HPDE6-E6E7 (cell line): Measurements from ENCODE around the gene SSR1.

ENCODE experiments used
- DNase-seq: peaks from one replicate; pipeline ENCODE4 v3.0.0; 2011; ENCODE audit warnings: missing footprints; ENCODE audit errors: extremely low spot score

Gene SSR1

GRCh38 chr6:7258231-7258763 lies 54.7 kb downstream of the SSR1 start:
- no peak for DNase-seq

GRCh38 chr6:7257521-7258230 lies 55.3 kb downstream of the SSR1 start:
- DNase-seq: no peak

- DNase-seq: no peak
These were observed 56.2 kb downstream of the SSR1 start for GRCh38 chr6:7256785-7257184.

DNA sequence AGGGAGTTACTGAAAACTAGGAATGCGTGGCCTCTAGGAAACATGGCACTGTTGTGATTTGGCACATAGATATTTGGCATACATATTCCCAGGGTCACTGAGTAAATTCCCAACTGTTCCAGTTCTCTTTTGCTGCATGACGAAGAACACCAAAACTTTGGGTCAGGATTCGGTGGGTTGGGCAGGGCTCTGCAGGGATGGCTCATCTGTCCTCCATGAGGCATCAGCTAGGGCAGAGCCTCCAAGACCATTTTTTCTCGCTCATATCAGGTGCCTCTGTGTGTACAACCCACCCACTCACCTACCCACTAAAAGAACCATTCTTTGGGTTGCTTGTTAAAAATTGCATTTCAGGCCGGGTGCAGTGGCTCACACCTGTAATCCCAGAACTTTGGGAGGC lies 57.1 kb downstream of the SSR1 start:
- DNase-seq: no peak

DNA sequence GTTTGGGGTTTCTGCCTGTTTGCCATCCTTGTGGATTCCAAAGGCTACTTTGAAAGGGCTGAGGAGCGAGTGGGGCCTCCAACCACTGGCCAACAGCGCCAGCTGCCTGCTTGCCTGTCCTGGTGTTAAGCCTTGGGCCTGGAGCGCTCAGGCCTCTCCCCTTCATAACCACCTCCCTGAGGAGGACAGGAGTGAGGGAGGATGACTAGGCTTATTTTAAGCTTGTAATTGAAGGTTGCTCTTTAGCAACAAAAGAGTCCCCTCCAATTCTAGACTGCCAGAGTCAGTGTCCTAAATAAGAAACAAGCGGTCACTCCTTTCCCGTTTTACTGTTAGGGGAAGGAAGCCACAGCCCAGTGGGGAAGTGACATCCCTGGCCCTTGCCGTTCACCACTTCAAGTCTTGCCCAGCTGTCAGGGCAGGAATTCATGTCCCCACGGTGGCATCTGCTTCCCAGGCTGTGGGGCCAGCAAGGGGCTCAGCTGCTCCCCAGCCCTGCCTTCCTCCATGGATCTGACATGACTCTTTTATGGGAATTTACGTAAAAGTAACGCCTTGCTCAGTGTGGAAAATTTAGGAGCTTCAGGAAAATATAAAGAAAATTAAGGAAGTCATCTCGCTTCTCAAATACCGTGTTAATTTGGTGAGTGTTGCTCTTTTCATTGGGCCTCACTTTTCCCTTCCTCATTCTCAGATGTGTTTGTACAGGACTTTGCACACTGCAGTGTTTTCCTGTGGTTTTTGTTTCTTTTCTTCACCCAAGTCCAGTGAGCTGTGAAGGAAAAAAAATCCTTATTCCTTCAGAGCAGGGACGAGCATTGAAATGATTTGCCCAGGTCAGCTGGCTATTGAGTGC lies 57.8 kb downstream of the SSR1 start:
- DNase-seq: no peak

DNA sequence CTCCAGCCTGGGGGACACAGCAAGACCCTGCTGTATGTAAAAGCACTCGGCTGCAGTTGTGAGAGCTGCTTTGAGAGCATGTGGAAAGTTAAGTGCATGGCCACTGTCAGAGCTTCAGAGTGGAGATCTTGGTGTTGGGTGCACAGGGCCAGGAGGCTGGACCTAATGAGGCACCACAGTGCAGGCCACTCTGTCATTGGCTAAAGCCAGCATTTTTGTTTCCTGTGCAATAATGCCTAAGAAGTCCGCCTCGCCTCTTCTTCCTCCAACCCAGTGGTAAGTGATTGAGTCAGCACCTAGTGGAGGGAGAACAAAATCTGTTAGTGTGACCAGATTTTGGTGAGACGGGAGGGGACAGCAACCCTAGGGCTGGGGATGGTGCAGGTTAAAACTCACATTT lies 60.6 kb downstream of the SSR1 start:
- no peak for DNase-seq

DNA sequence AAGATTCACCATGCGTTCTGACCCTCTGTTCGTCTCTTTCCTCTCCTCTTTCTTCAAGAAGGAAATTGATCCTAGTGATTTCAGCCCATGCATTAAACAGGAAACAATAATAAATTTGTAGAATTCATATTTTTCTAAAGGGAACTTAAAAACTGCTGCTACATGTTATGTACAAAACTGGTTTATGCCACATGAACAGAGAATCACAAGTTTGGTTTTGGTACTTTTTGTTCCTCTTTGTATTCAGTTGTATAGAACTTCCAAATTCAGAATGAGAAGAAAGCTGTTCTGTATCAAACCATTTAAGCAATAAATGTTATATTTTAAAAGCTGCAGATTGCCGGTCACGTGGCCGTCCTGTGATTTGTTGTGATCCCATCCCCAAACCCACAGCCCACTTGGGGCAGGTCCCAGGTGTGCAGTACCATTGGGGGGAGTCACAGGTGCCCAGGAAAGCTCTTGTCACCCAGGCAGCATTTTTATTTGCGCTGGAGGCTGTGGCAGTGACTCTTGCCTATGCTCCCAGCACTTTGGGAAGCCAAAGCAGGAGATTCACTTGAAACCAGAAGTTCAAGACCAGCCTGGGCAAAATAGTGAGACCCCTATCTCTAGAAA lies 61.2 kb downstream of the SSR1 start:
- no peak for DNase-seq

DNA sequence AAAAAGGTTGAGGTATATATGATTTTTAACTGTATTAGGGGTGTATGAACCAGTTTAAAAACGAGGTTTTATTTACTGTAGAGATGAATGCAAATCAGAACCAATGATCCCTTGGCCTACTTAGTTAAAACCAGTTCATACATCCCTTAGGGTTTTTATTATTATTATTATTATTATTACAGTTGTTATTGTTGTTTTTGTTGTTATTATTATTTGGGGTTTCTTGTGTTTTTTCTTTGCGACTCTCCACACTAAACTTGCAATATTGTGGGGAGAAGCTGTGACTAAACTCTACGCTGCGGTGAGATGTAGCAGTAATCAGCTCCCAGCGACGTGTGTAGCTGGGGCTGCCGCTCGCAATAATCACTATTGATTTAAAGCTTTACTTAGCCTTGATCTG lies 62.2 kb downstream of the SSR1 start:
- no peak for DNase-seq

DNA sequence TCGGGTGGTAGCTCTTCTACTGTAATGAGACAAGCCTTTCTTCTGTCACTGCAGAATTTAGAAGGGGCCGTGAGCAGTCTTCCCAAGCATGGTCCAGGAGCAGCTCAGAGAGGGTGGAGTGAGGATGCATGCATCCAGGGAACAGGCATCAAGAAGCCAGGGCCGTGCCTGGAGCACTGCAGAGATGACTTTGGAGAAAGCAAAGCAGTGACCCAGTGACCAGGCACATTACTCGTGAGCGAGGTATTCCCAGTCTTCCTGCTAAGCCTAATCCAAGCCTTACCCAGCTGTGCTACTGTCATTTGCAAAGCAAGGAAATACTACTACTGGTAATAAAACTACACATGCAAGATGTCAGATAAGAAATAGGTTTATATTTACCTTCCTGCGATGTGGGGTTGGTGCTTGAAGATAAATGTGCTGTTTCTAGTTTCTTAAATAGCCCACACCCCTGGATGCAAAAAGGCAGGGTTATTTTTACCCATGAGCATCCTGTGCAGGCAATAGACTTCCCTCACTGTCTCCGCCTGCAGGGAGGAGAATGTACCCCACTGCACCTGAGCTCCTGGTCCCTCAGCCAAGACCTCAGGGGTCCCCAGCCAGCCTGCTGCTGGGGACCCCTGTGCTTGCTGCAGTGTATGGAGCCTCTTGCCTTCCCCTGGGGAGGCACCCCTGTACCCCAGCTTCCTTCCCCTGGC lies 62.9 kb downstream of the SSR1 start:
- DNase-seq: no peak

- DNase-seq: no peak
These were observed 63.6 kb downstream of the SSR1 start for GRCh38 chr6:7249391-7249790.

GRCh38 chr6:7247828-7248227 lies 65.2 kb downstream of the SSR1 start:
- no peak for DNase-seq

- DNase-seq: no peak
These were observed 65.9 kb downstream of the SSR1 start for GRCh38 chr6:7247179-7247456.

DNA sequence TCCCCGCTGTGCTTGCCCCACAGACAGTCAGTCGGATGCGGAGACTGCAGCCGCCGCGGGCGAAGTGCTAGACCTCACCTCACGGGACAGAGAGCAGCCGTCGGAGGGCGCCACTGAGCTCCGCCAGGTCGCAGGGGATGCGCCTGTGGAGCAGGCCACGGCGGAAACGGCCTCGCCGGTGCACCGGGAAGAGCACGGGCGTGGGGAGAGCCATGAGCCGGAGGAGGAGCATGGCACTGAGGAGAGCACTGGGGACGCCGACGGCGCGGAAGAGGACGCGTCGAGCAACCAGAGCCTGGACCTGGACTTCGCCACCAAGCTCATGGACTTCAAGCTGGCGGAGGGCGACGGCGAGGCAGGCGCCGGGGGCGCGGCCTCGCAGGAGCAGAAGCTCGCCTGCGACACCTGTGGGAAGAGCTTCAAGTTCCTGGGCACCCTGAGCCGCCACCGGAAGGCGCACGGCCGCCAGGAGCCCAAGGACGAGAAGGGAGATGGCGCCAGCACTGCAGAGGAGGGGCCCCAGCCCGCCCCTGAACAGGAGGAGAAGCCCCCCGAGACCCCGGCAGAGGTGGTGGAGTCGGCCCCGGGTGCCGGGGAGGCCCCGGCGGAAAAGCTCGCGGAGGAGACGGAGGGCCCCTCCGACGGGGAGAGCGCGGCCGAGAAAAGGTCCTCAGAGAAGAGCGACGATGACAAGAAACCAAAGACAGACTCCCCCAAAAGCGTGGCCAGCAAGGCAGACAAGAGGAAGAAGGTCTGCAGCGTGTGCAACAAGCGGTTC lies 66.4 kb downstream of the SSR1 start:
- no peak for DNase-seq

DNA sequence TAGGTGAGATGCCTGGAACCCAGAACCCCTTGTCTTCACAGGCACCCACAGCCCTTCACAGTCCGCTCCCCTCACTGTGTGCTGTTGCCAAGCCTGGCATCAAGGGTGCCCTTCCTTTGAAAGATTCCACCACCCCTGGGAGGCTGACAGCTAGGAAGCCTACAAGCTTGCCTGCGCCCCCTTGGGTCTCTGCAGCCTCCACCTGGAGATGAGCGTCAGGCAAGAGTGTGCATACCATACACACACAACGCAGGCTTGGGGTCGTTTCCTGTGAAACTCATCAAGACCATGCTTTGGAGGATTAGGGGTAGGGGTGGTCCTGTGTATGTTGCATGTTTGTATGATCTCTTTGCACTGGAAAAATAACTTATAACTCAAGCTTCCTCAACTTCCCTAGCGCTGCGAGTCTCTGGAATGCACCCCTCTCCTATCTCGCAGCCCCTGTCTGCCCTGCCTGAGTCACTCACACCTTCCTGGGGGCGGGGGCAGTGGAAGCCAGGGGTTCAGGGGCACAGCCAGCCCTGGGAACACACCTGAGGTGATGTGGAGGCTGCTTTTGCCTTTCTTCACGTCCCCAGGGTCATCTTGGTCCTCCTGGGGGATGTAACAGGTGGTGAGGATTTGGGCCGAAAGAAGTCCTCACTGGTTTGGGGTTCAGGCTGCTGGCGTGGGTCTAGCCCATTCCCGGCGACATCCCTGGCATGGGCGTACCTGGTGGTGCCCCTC lies 67.2 kb downstream of the SSR1 start:
- DNase-seq: no peak

- DNase-seq: peak; percentile 51
These were observed 69.6 kb downstream of the SSR1 start for GRCh38 chr6:7243179-7243981.

- DNase-seq: no peak
These were observed 70.2 kb downstream of the SSR1 start for GRCh38 chr6:7242835-7243178.

GRCh38 chr6:7241709-7242645 lies 71.0 kb downstream of the SSR1 start:
- DNase-seq: no peak

GRCh38 chr6:7241160-7241559 lies 71.8 kb downstream of the SSR1 start:
- DNase-seq: no peak

- DNase-seq: no peak
These were observed 72.6 kb downstream of the SSR1 start for GRCh38 chr6:7240351-7240750.
